Endodermal cell (in vitro differentiated cells): Measurements from ENCODE around the gene ANO6. TPM values are rescaled to one million over a fixed set of nuclear protein-coding genes. Genes with fewer than 3 reads are reported as not detected.

Experiments
- DNase-seq: peaks from one replicate; pipeline ENCODE4 v3.0.0-alpha.2; 2017
- H3K27ac ChIP-seq: 2 replicates; pipeline ENCODE4 v1.5.1; 2013; ENCODE audit warnings: mild to moderate bottlenecking, low read depth, low read length, moderate library complexity
- H3K27me3 ChIP-seq: 2 replicates; pipeline ENCODE4 v1.6.1; 2013; ENCODE audit warnings: mild to moderate bottlenecking, low read length, moderate library complexity; ENCODE audit not compliant: insufficient read depth, control insufficient read depth, poor library complexity, severe bottlenecking
- H3K36me3 ChIP-seq: 2 replicates; pipeline ENCODE4 v1.7.0; 2013; ENCODE audit warnings: mild to moderate bottlenecking, low read length, moderate library complexity; ENCODE audit not compliant: control insufficient read depth, insufficient read depth
- H3K4me1 ChIP-seq: one replicate; pipeline ENCODE4 v1.7.0; 2013; ENCODE audit warnings: low read length; ENCODE audit not compliant: control insufficient read depth, insufficient read depth
- H3K4me3 ChIP-seq: 2 replicates; pipeline ENCODE4 v1.5.1; 2013; ENCODE audit warnings: mild to moderate bottlenecking, low read length, moderate library complexity
- H3K9ac ChIP-seq: 2 replicates; pipeline ENCODE4 v1.6.1; 2013; ENCODE audit warnings: mild to moderate bottlenecking, low read length, moderate library complexity; ENCODE audit not compliant: poor library complexity, severe bottlenecking; ENCODE audit errors: extremely low read depth
- H3K9me3 ChIP-seq: 2 replicates; pipeline ENCODE4 v1.6.1; 2013; ENCODE audit warnings: mild to moderate bottlenecking, low read length, moderate library complexity; ENCODE audit not compliant: control insufficient read depth
- H3K27ac Mint-ChIP-seq: 2 replicates; pipeline ENCODE4 v1.8.0; 2020; ENCODE audit warnings: mixed read lengths
- H3K27me3 Mint-ChIP-seq: 2 replicates; pipeline ENCODE4 v1.8.0; 2021; ENCODE audit warnings: mild to moderate bottlenecking, mixed read lengths; ENCODE audit not compliant: insufficient read depth
- H3K36me3 Mint-ChIP-seq: 2 replicates; pipeline ENCODE4 v1.8.0; 2020; ENCODE audit warnings: low read depth, mixed read lengths
- H3K4me1 Mint-ChIP-seq: 2 replicates; pipeline ENCODE4 v1.8.0; 2020; ENCODE audit warnings: mixed read lengths
- H3K4me3 Mint-ChIP-seq: 2 replicates; pipeline ENCODE4 v1.8.0; 2020; ENCODE audit warnings: mild to moderate bottlenecking, moderate library complexity, mixed read lengths
- H3K9me3 Mint-ChIP-seq: 2 replicates; pipeline ENCODE4 v1.8.0; 2020; ENCODE audit warnings: mild to moderate bottlenecking, mixed read lengths
- CTCF ChIP-seq: fragments of 200-600 bp; sonication (generic); conservative IDR thresholded peaks from 2 replicates; pipeline ENCODE4 v1.5.0; 2021; ENCODE audit warnings: antibody characterized with exemption, mild to moderate bottlenecking
- WGBS, 2 experiments: methylation state at CpG; one replicate each; pipeline versions ENCODE4 v1.1.5 to v1.1.7; 2013; ENCODE audit warnings: missing lambda C conversion rate in 2 of 2, mixed read lengths in 1 of 2; ENCODE audit not compliant: insufficient coverage in 1 of 2, insufficient read length in 1 of 2; 5-methylcytosine and 5-hydroxymethylcytosine counted together
- total RNA-seq, 2 donors: library from RNA; stranded (reverse); fragmentation: NEBNext Ultra II Directional in 1 of 2; extraction: Animal tissue kit (Norgen Biotek cat#: 25700) in 1 of 2; gene quantifications; 2 replicates in 1 of 2; 3 replicates in 1 of 2; pipeline ENCODE4 v1.2.1, GENCODE V29; 2021

The ANO6 gene
- total RNA-seq, 2 donors from 2014 or later = 53.5 to 55.2 TPM

DNA sequence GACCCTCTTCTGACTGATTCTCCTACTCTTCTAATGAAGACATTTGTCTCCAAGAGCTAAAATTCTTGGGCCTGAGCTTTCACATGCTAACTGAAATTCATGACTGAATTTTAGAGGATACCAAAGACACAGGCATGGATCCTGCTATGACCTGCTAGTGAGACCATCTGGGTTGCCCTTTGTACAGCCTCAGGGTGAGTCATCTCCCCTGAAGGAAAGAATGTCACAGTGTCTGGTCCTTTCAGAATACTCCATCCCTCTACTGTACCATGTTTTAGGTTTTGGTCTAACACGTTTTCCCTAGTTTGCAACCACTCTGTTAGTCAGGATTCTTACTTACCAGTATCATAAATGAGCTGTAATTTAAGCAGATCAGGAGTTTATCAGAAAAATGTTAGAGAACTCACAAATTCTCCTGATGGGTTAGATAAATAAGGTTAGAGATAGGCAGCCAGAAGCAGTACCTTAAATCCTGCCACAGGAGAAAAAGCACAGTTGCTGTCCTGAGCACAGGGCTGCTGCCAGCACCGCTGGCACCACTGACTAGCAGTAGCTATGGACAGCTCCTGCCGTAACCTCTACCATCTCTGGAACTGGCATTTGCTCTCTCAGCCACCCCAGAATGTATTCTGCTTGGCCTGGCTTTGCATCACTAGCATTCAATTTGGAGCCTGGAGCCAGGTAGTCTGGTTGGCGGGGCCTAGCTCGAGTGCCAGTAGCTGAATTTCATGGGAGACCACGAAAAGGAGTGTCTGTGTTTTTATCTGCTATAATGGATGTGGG, 127.6 kb downstream of the ANO6 start:
- TF ChIP-seq CTCF = no peak
- no peak overlapping the region for H3K4me3 ChIP-seq
- peaks cover 1% of the 10 kb centered on the region for H3K9me3 ChIP-seq
- no peaks in the 10 kb centered on the region for H3K4me1 ChIP-seq
- Mint-ChIP-seq H3K9me3 (no peaks in the 10 kb centered on the region), H3K27ac (no peak overlapping the region), H3K36me3 (peaks cover 18% of the 10 kb centered on the region), H3K4me3 (no peak overlapping the region), H3K4me1 (peaks cover 4% of the 10 kb centered on the region), H3K27me3 (no peaks in the 10 kb centered on the region)
- H3K36me3 ChIP-seq = peaks cover 26% of the 10 kb centered on the region
- 89 to 91% methylated on average over 6 of the region's 6 CpGs for WGBS, 2 experiments
- H3K27ac ChIP-seq = no peak overlapping the region
- no peak for DNase-seq
- H3K9ac ChIP-seq = no peak overlapping the region
- no peaks in the 10 kb centered on the region for H3K27me3 ChIP-seq

DNA sequence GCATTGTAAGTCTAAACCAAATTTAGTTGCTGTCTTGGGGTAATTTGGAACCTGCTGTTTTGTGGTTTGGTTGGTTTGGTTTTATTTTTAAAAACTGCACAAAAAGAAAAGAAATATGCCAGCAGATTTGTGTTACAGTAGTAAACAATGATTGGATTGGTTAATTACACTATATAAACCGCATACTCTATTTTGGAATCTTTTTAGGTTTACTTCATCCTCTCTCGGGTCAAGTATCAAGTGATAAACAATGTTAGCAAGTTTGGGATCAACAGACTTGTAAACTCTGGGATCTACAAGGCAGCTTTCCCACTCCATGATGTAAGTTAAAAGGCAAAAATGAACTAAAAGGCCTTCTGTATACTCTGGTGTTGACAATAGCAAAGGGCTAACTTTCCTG, 132.4 kb downstream of the ANO6 start:
- H3K4me3 ChIP-seq = no peak overlapping the region
- Mint-ChIP-seq H3K36me3 (peaks cover 58% of the 10 kb centered on the region), H3K9me3 (peaks cover 10% of the 10 kb centered on the region), H3K4me3 (no peak overlapping the region), H3K4me1 (peaks cover 4% of the 10 kb centered on the region), H3K27ac (no peak overlapping the region), H3K27me3 (no peaks in the 10 kb centered on the region)
- H3K27me3 ChIP-seq = no peaks in the 10 kb centered on the region
- no peaks in the 10 kb centered on the region for H3K4me1 ChIP-seq
- WGBS, 2 experiments = 92 to 100% methylated on average over 2 of the region's 2 CpGs
- peaks cover 26% of the 10 kb centered on the region for H3K9me3 ChIP-seq
- no peak overlapping the region for H3K27ac ChIP-seq
- DNase-seq = no peak
- peaks cover 54% of the 10 kb centered on the region for H3K36me3 ChIP-seq
- TF ChIP-seq CTCF = no peak
- H3K9ac ChIP-seq = no peak overlapping the region

DNA sequence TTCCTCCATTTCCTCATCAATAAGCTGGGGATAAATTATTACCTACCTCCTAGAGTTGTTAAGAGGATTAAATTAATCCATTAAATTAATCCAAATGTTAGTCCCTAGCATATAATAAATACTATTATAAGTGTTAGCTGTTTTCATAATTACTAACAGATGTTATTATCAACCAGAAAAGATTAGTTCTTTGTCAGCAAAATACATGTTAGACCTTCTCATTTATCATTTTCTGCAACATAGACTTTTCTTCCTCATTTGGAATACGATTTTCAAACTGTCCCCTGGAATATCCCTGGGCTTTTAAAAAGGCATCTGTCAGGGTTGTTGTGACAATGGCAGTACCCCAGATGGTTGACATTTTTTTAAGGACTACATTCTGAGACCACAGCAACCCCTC, 133.1 kb downstream of the ANO6 start:
- H3K27me3 ChIP-seq = no peaks in the 10 kb centered on the region
- H3K4me3 ChIP-seq = no peak overlapping the region
- H3K4me1 Mint-ChIP-seq = peaks cover 9% of the 10 kb centered on the region
- H3K4me1 ChIP-seq = no peaks in the 10 kb centered on the region
- DNase-seq = no peak
- H3K27me3 Mint-ChIP-seq = no peaks in the 10 kb centered on the region
- H3K27ac Mint-ChIP-seq = no peak overlapping the region
- WGBS, 2 experiments = 94% methylated on average over 1 of the region's 1 CpG; no CpG with 5 or more reads in 1 of the 2 experiments
- peaks cover 26% of the 10 kb centered on the region for H3K9me3 ChIP-seq
- no peak overlapping the region for H3K27ac ChIP-seq
- peaks cover 10% of the 10 kb centered on the region for H3K9me3 Mint-ChIP-seq
- TF ChIP-seq CTCF = no peak
- H3K9ac ChIP-seq = no peak overlapping the region
- H3K4me3 Mint-ChIP-seq = no peak overlapping the region
- H3K36me3 Mint-ChIP-seq = peaks cover 62% of the 10 kb centered on the region
- peaks cover 60% of the 10 kb centered on the region for H3K36me3 ChIP-seq
